ENCODE data around the gene CCDC134. TPM values are rescaled to one million over a fixed set of nuclear protein-coding genes. Genes with fewer than 3 reads are reported as not detected.

The CCDC134 gene
- total and polyA plus RNA-seq, 2 donors (not counting 3 experiments of a cell fraction or from before 2014, with no cell fraction given) = 4.5 to 8.4 TPM

DNA sequence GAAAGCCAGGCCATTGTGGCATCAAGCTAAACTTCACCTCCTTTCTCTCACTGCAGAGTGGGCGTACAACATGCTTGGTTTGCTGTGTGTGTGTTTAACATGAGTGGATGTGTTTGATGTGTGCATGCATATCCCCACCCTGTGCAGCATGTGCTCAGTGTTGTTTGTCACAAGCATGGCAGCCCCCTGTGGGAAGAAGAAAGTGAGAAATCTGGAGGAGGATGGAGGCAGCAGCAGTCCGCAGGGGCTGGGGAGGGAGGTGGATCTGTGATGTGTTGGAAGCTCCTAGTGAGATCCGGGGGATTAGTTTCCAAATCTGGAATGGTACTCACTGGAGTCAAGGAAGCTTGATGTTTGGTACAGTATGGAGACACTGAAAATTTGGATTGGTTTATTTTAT is 24.1 kb upstream of the CCDC134 start:
- no peak for DNase-seq (ENCODE audit: low read depth, low spot score)
- no peaks in the 10 kb centered on the region for H4K20me1 ChIP-seq (replicated peaks; ENCODE audit: control insufficient read depth, extremely low read depth, insufficient read depth, low read length)
- H3K4me1 ChIP-seq (ENCODE audit: control insufficient read depth, extremely low read depth, insufficient read depth, low read length) = peaks cover 8% of the 10 kb centered on the region
- no peaks in the 10 kb centered on the region for H3K9me3 ChIP-seq (replicated peaks; ENCODE audit: control insufficient read depth, insufficient read depth, low read length)
- dilution Hi-C loops (cut with MboI; ENCODE audit: extremely low pct_ligation_motif_present, low sequenced_read_pairs) = no loop called here
- ChIA-PET CTCF (interaction anchor here (0.6 to 2.5 kb wide), 4 partner anchors 10 to 30 kb away, joined by 3 to 13 read pairs (median 3); no protein-coding TSS in a partner anchor), POLR2A (interaction anchor here (0.6 kb wide), 1 partner anchor 14 kb away, joined by 3 read pairs; no protein-coding TSS in a partner anchor)
- BruUV-seq (replicated peaks) = no TSS peak
- no peak overlapping the region for H3K9ac ChIP-seq (replicated peaks; ENCODE audit: extremely low read depth, insufficient read depth, low read length)
- no peak overlapping the region for H3K4me2 ChIP-seq (ENCODE audit: insufficient read depth, low read length)
- no peaks in the 10 kb centered on the region for H3K79me2 ChIP-seq (ENCODE audit: control insufficient read depth, insufficient read depth, low read length)
- H2AFZ ChIP-seq (ENCODE audit: low read depth, low read length) = no peak overlapping the region
- TF ChIP-seq FOS (IDR thresholded peaks at IDR 0.05; ENCODE audit: borderline replicate concordance, insufficient read depth, low read length) = no peak
- H3K36me3 ChIP-seq (ENCODE audit: control insufficient read depth in 2 of 2, extremely low read depth in 1 of 2, insufficient read depth in 2 of 2, low read length in 2 of 2) = no peaks in the 10 kb centered on the region
- H3K9me1 ChIP-seq (replicated peaks; ENCODE audit: control insufficient read depth, extremely low read depth, insufficient read depth, low read length) = no peaks in the 10 kb centered on the region
- intact Hi-C loops (cut with micrococcal nuclease) = no loop called here
- H3K27me3 ChIP-seq (ENCODE audit: control insufficient read depth in 2 of 2, insufficient read depth in 2 of 2, low read length in 2 of 2) = no peaks in the 10 kb centered on the region
- no peak overlapping the region for H3K4me3 ChIP-seq (replicated peaks in 1 of 3; ENCODE audit: insufficient read depth in 1 of 3, low read depth in 1 of 3, low read length in 3 of 3)
- H3K27ac ChIP-seq (ENCODE audit: insufficient read depth, low read depth, low read length) = no peak overlapping the region
- no peak for FAIRE-seq

DNA sequence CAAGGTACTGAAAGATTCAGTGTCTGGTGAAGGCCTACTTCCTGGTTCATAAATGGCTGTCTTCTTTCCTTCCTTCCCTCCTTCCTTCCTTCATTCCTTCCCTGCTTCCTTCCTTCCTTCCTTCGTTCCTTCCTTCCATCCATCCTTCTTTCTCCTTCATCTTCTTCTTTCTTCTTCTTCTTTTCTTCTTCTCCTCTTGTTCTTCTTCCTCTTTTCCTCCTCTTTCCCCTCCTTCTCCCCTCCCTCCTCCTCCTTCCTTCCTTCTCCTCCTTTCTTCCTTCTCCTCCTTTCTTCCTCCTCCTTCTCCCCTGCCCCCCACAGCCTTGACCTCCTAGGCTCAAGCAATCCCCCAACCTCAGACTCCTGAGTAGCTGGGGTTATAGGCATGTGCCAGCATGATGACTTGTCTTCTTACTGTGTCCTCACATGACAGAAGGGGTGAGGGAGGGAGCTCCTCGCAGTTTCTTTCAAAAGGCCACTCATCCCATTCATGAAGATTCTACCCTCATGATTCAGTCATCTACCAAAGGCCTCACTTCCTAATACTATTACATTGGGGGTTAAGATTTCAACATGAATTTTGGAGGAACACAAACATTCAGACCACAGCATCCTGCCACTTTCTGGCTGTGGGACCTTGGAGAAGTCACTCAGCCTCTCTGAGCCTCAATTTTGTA is 22.6 kb upstream of the CCDC134 start:
- Histone ChIP-seq H3K9ac (replicated peaks; ENCODE audit: extremely low read depth, insufficient read depth, low read length) (no peak overlapping the region), H3K27ac (ENCODE audit: insufficient read depth, low read depth, low read length) (no peak overlapping the region), H3K4me1 (ENCODE audit: control insufficient read depth, extremely low read depth, insufficient read depth, low read length) (peaks cover 10% of the 10 kb centered on the region), H2AFZ (ENCODE audit: low read depth, low read length) (no peak overlapping the region), H3K9me1 (replicated peaks; ENCODE audit: control insufficient read depth, extremely low read depth, insufficient read depth, low read length) (no peaks in the 10 kb centered on the region), H3K79me2 (ENCODE audit: control insufficient read depth, insufficient read depth, low read length) (no peaks in the 10 kb centered on the region), H3K4me3 (replicated peaks in 1 of 3; ENCODE audit: insufficient read depth in 1 of 3, low read depth in 1 of 3, low read length in 3 of 3) (no peak overlapping the region), H4K20me1 (replicated peaks; ENCODE audit: control insufficient read depth, extremely low read depth, insufficient read depth, low read length) (no peaks in the 10 kb centered on the region), H3K4me2 (ENCODE audit: insufficient read depth, low read length) (no peak overlapping the region), H3K9me3 (replicated peaks; ENCODE audit: control insufficient read depth, insufficient read depth, low read length) (no peaks in the 10 kb centered on the region), H3K27me3 (ENCODE audit: control insufficient read depth in 2 of 2, insufficient read depth in 2 of 2, low read length in 2 of 2) (no peaks in the 10 kb centered on the region), H3K36me3 (ENCODE audit: control insufficient read depth in 2 of 2, extremely low read depth in 1 of 2, insufficient read depth in 2 of 2, low read length in 2 of 2) (no peaks in the 10 kb centered on the region)
- FAIRE-seq = no peak
- ChIA-PET CTCF (interaction anchor here (2.5 kb wide), 1 partner anchor 32 kb away, joined by 13 read pairs; no protein-coding TSS in a partner anchor), POLR2A (no interaction called here)
- DNase-seq (ENCODE audit: low read depth, low spot score) = no peak
- dilution Hi-C loops (cut with MboI; ENCODE audit: extremely low pct_ligation_motif_present, low sequenced_read_pairs) = no loop called here
- no peak for TF ChIP-seq POLR2A (IDR thresholded peaks at IDR 0.05; ENCODE audit: low read depth, low read length)
- TF ChIP-seq, protein P1, sequence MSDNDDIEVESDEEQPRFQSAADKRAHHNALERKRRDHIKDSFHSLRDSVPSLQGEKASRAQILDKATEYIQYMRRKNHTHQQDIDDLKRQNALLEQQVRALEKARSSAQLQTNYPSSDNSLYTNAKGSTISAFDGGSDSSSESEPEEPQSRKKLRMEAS (IDR thresholded peaks at IDR 0.05; ENCODE audit: insufficient read depth, insufficient read length) = no peak
- no peak for TF ChIP-seq FOS (IDR thresholded peaks at IDR 0.05; ENCODE audit: borderline replicate concordance, insufficient read depth, low read length)
- TF ChIP-seq GATA2 (IDR thresholded peaks at IDR 0.05; ENCODE audit: insufficient read depth, insufficient read length, low read depth, low read length) = no peak
- no peak for TF ChIP-seq POLR2AphosphoS5 (IDR thresholded peaks at IDR 0.05; ENCODE audit: insufficient read depth, low read depth, low read length)
- TF ChIP-seq JUN (IDR thresholded peaks at IDR 0.05; ENCODE audit: borderline replicate concordance, insufficient read depth, insufficient read length, low read depth) = no peak
- TF ChIP-seq EZH2 (IDR thresholded peaks at IDR 0.05; ENCODE audit: borderline replicate concordance, low read depth, low read length, severe bottlenecking) = no peak
- TF ChIP-seq MYC (IDR thresholded peaks at IDR 0.05; ENCODE audit: low read depth, low read length) = no peak
- TF ChIP-seq, protein P2, sequence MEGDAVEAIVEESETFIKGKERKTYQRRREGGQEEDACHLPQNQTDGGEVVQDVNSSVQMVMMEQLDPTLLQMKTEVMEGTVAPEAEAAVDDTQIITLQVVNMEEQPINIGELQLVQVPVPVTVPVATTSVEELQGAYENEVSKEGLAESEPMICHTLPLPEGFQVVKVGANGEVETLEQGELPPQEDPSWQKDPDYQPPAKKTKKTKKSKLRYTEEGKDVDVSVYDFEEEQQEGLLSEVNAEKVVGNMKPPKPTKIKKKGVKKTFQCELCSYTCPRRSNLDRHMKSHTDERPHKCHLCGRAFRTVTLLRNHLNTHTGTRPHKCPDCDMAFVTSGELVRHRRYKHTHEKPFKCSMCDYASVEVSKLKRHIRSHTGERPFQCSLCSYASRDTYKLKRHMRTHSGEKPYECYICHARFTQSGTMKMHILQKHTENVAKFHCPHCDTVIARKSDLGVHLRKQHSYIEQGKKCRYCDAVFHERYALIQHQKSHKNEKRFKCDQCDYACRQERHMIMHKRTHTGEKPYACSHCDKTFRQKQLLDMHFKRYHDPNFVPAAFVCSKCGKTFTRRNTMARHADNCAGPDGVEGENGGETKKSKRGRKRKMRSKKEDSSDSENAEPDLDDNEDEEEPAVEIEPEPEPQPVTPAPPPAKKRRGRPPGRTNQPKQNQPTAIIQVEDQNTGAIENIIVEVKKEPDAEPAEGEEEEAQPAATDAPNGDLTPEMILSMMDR (IDR thresholded peaks at IDR 0.05; ENCODE audit: extremely low read depth in 1 of 2, insufficient read depth in 1 of 2, low read depth in 1 of 2, low read length in 2 of 2) = no peak
- intact Hi-C loops (cut with micrococcal nuclease) = no loop called here
- no TSS peak for BruUV-seq (replicated peaks)
